ENCODE results near the gene SCN9A.

Gene SCN9A

GRCh38 chr2:166230024-166230723 lies 145.6 kb downstream of the SCN9A start:
- Histone ChIP-seq H3K4me3 (replicated peaks; ENCODE audit: insufficient read depth, low read length) (no peak overlapping the region), H3K27ac (replicated peaks) (no peak overlapping the region), H3K27me3 (ENCODE audit: insufficient read depth, poor library complexity, severe bottlenecking) (no peaks in the 10 kb centered on the region)
- TF ChIP-seq REST (IDR thresholded peaks at IDR 0.05; ENCODE audit: insufficient replicate concordance, low read depth) (no peak), CTCF (IDR thresholded peaks at IDR 0.05; ENCODE audit: insufficient read depth, low read length) (no peak), GABPA (IDR thresholded peaks at IDR 0.05; ENCODE audit: low read depth) (no peak), POLR2AphosphoS5 (IDR thresholded peaks at IDR 0.05; ENCODE audit: low read depth) (no peak), SPI1 (IDR thresholded peaks at IDR 0.05; ENCODE audit: borderline replicate concordance, low read depth) (no peak)
- DNase-seq (ENCODE audit: low read depth in 1 of 2, low spot score in 1 of 2) = no peak

GRCh38 chr2:166229678-166230023 lies 146.1 kb downstream of the SCN9A start:
- no peak for TF ChIP-seq REST (IDR thresholded peaks at IDR 0.05; ENCODE audit: insufficient replicate concordance, low read depth)
- no peak for DNase-seq (ENCODE audit: low read depth in 1 of 2, low spot score in 1 of 2)
- no peaks in the 10 kb centered on the region for H3K27me3 ChIP-seq (ENCODE audit: insufficient read depth, poor library complexity, severe bottlenecking)
- H3K27ac ChIP-seq (replicated peaks) = no peak overlapping the region
- no peak overlapping the region for H3K4me3 ChIP-seq (replicated peaks; ENCODE audit: insufficient read depth, low read length)

GRCh38 chr2:166224197-166224596 lies 151.5 kb downstream of the SCN9A start:
- DNase-seq (ENCODE audit: low read depth in 1 of 2, low spot score in 1 of 2) = no peak
- Histone ChIP-seq H3K4me3 (replicated peaks; ENCODE audit: insufficient read depth, low read length) (no peak overlapping the region), H3K27ac (replicated peaks) (no peak overlapping the region), H3K27me3 (ENCODE audit: insufficient read depth, poor library complexity, severe bottlenecking) (no peaks in the 10 kb centered on the region)
- TF ChIP-seq REST (IDR thresholded peaks at IDR 0.05; ENCODE audit: insufficient replicate concordance, low read depth) (no peak), SPI1 (IDR thresholded peaks at IDR 0.05; ENCODE audit: borderline replicate concordance, low read depth) (no peak), GABPA (IDR thresholded peaks at IDR 0.05; ENCODE audit: low read depth) (no peak), POLR2AphosphoS5 (IDR thresholded peaks at IDR 0.05; ENCODE audit: low read depth) (no peak), CTCF (IDR thresholded peaks at IDR 0.05; ENCODE audit: insufficient read depth, low read length) (no peak)
